H1 (cell line): ENCODE measurements around the gene UMODL1. TPM values are rescaled to one million over a fixed set of nuclear protein-coding genes. Genes with fewer than 3 reads are reported as not detected.

Experiments used
- CTCF ChIA-PET: fragments of 300-600 bp; sonication (Branson Sonifier 250); formaldehyde crosslinking; loops from one replicate; lab custom pipeline; 2021; ENCODE audit not compliant: partially characterized antibody; lab: Charles Lee
- POLR2A ChIA-PET: fragments of 300-600 bp; sonication (Branson Sonifier 250); formaldehyde crosslinking; loops from one replicate; lab custom pipeline; 2021; ENCODE audit warnings: inconsistent platforms; ENCODE audit not compliant: partially characterized antibody; lab: Charles Lee
- DNase-seq, 2 experiments: peaks; one replicate each; pipeline versions ENCODE4 v3.0.0 to v3.0.0-alpha.2; 2010 to 2022; ENCODE audit warnings: low spot score in 2 of 2, low read depth in 1 of 2, mixed read lengths in 1 of 2
- FAIRE-seq: peaks from 2 replicates; lab custom pipeline; 2011; peaks lifted over from hg19 to GRCh38; lab: Jason Lieb, UNC
- H2AFZ ChIP-seq: 2 replicates; pipeline ENCODE4 v1.8.1; 2012; ENCODE audit warnings: low read length, inconsistent platforms
- H2AK5ac ChIP-seq: 2 replicates; pipeline ENCODE4 v1.6.1; 2013; ENCODE audit warnings: low read depth, low read length
- H2BK120ac ChIP-seq: replicated peaks from 2 replicates; pipeline ENCODE3; 2013; ENCODE audit warnings: low read depth, low read length, inconsistent platforms
- H2BK12ac ChIP-seq: 2 replicates; pipeline ENCODE4 v1.6.1; 2013; ENCODE audit warnings: low read depth, low read length
- H2BK15ac ChIP-seq: 2 replicates; pipeline ENCODE4 v1.6.1; 2013; ENCODE audit warnings: low read length
- H2BK20ac ChIP-seq: 2 replicates; pipeline ENCODE4 v1.6.1; 2013; ENCODE audit warnings: low read length
- H2BK5ac ChIP-seq: 2 replicates; pipeline ENCODE4 v1.6.1; 2013; ENCODE audit warnings: low read depth, low read length
- H3K14ac ChIP-seq: 2 replicates; pipeline ENCODE4 v1.6.1; 2013; ENCODE audit warnings: inconsistent platforms; ENCODE audit not compliant: insufficient read length
- H3K18ac ChIP-seq: 2 replicates; pipeline ENCODE4 v1.6.1; 2013; ENCODE audit warnings: low read length; ENCODE audit errors: extremely low read depth
- H3K23ac ChIP-seq: 2 replicates; pipeline ENCODE4 v1.6.1; 2013; ENCODE audit warnings: inconsistent platforms; ENCODE audit not compliant: insufficient read length
- H3K23me2 ChIP-seq: 2 replicates; pipeline ENCODE4 v1.6.1; 2013; ENCODE audit warnings: low read depth, low read length
- H3K27ac ChIP-seq: 2 replicates; pipeline ENCODE4 v1.6.1; 2011; ENCODE audit warnings: low read depth, low read length, inconsistent platforms
- H3K27me3 ChIP-seq, 4 experiments: replicated peaks in 1 of 4; 1 replicate in 1 of 4; 2 replicates in 3 of 4; pipeline versions ENCODE4 v1.6.1 to v1.8.1; 2011 to 2013; ENCODE audit warnings: low read length in 3 of 4, mild to moderate bottlenecking in 3 of 4, inconsistent platforms in 2 of 4, mixed read lengths in 2 of 4, moderate library complexity in 1 of 4; ENCODE audit not compliant: control insufficient read depth in 3 of 4, insufficient read depth in 3 of 4; ENCODE audit errors: extremely low read depth in 1 of 4
- H3K36me3 ChIP-seq, 4 experiments: 2 replicates each; pipeline versions ENCODE4 v1.6.1 to v1.8.1; 2011 to 2013; ENCODE audit warnings: mild to moderate bottlenecking in 4 of 4, low read length in 3 of 4, moderate library complexity in 2 of 4, control low read depth in 1 of 4, inconsistent platforms in 1 of 4; ENCODE audit not compliant: insufficient read depth in 4 of 4, control insufficient read depth in 2 of 4
- H3K4ac ChIP-seq: replicated peaks from 2 replicates; pipeline ENCODE3; 2013; ENCODE audit warnings: low read length, low read depth, mixed read lengths, inconsistent platforms; ENCODE audit not compliant: insufficient read length
- H3K4me1 ChIP-seq, 4 experiments: replicated peaks in 1 of 4; 1 replicate in 1 of 4; 2 replicates in 3 of 4; pipeline versions ENCODE4 v1.6.1 to v1.8.1; 2011 to 2013; ENCODE audit warnings: low read length in 3 of 4, inconsistent platforms in 2 of 4, mixed read lengths in 1 of 4; ENCODE audit not compliant: insufficient read depth in 4 of 4, control insufficient read depth in 3 of 4
- H3K4me2 ChIP-seq, 2 experiments: 2 replicates each; pipeline versions ENCODE4 v1.6.1 to v1.8.1; 2011 to 2013; ENCODE audit warnings: low read depth in 2 of 2, low read length in 2 of 2, control low read depth in 1 of 2, inconsistent platforms in 1 of 2, mild to moderate bottlenecking in 1 of 2; ENCODE audit not compliant: insufficient read depth in 1 of 2
- H3K4me3 ChIP-seq, 4 experiments: fragments of 200-600, 300-600 bp in 1 of 4; sonication (generic), shearing (Covaris generic), sonication (Bioruptor Twin) in 1 of 4; 2 replicates each; pipeline versions ENCODE4 v1.5.1 to v1.8.1; 2011 to 2016; ENCODE audit warnings: low read length in 4 of 4, low read depth in 3 of 4, control low read depth in 2 of 4, inconsistent platforms in 2 of 4, mild to moderate bottlenecking in 2 of 4, mixed read lengths in 1 of 4, moderate library complexity in 1 of 4; ENCODE audit not compliant: insufficient read depth in 2 of 4; ENCODE audit errors: extremely low read depth in 1 of 4
- H3K56ac ChIP-seq: replicated peaks from 2 replicates; pipeline ENCODE3; 2013; ENCODE audit warnings: low read depth, mild to moderate bottlenecking, mixed read lengths, low read length, inconsistent platforms; ENCODE audit not compliant: insufficient read length
- H3K79me1 ChIP-seq: 2 replicates; pipeline ENCODE4 v1.6.1; 2013; ENCODE audit warnings: low read depth, low read length, control low read depth
- H3K79me2 ChIP-seq, 2 experiments: 2 replicates each; pipeline versions ENCODE4 v1.6.1 to v1.8.1; 2012 to 2013; ENCODE audit warnings: low read length in 2 of 2, mild to moderate bottlenecking in 2 of 2, inconsistent platforms in 1 of 2; ENCODE audit not compliant: insufficient read depth in 2 of 2, control insufficient read depth in 1 of 2
- H3K9ac ChIP-seq, 4 experiments: replicated peaks in 1 of 4; 1 replicate in 1 of 4; 2 replicates in 3 of 4; pipeline versions ENCODE4 v1.6.1 to v1.8.1; 2011 to 2013; ENCODE audit warnings: low read depth in 3 of 4, low read length in 3 of 4, control low read depth in 2 of 4, mild to moderate bottlenecking in 2 of 4, moderate library complexity in 2 of 4, inconsistent platforms in 1 of 4; ENCODE audit errors: extremely low read depth in 1 of 4
- H3K9me3 ChIP-seq, 2 experiments: 2 replicates each; pipeline versions ENCODE4 v1.6.1 to v1.8.1; 2012 to 2013; ENCODE audit warnings: mild to moderate bottlenecking in 2 of 2, moderate library complexity in 2 of 2, control low read depth in 1 of 2, inconsistent platforms in 1 of 2, low read depth in 1 of 2, low read length in 1 of 2, mixed read lengths in 1 of 2; ENCODE audit not compliant: insufficient read depth in 2 of 2
- H4K20me1 ChIP-seq, 2 experiments: replicated peaks in 1 of 2; 2 replicates each; pipeline versions ENCODE3 to v1.8.1; 2011 to 2013; ENCODE audit warnings: inconsistent platforms in 2 of 2, low read length in 2 of 2, mild to moderate bottlenecking in 1 of 2; ENCODE audit not compliant: insufficient read depth in 2 of 2, control insufficient read depth in 1 of 2
- H4K5ac ChIP-seq: 2 replicates; pipeline ENCODE4 v1.6.1; 2013; ENCODE audit warnings: low read length, low read depth, mixed read lengths, inconsistent platforms; ENCODE audit not compliant: insufficient read length
- H4K8ac ChIP-seq: 2 replicates; pipeline ENCODE4 v1.8.0; 2013; ENCODE audit warnings: mild to moderate bottlenecking, moderate library complexity, low read length, inconsistent platforms; ENCODE audit not compliant: insufficient read depth; ENCODE audit errors: extremely low read depth
- H4K91ac ChIP-seq: replicated peaks from 2 replicates; pipeline ENCODE3; 2013; ENCODE audit warnings: low read length, mixed read lengths, inconsistent platforms; ENCODE audit not compliant: insufficient read length
- BACH1 ChIP-seq: IDR thresholded peaks from 2 replicates; pipeline ENCODE4 v1.6.1; 2012; ENCODE audit warnings: low read length, improper control_type of control experiment
- BRCA1 ChIP-seq: IDR thresholded peaks from 2 replicates; pipeline ENCODE4 v1.6.1; 2012; ENCODE audit warnings: low read depth, low read length, improper control_type of control experiment
- CBX5 ChIP-seq: fragments of 300-800, 300-1000 bp; sonication (generic); IDR thresholded peaks from 2 replicates; pipeline ENCODE4 v1.7.1; 2016; ENCODE audit warnings: antibody characterized with exemption, low read length, low read depth
- EZH2 ChIP-seq: fragments of 200-600 bp; sonication (generic); IDR thresholded peaks from 2 replicates; pipeline ENCODE4 v1.7.1; 2012; ENCODE audit warnings: low read depth, mild to moderate bottlenecking, moderate library complexity, low read length, inconsistent platforms; ENCODE audit not compliant: severe bottlenecking
- MAFK ChIP-seq: IDR thresholded peaks from 2 replicates; pipeline ENCODE4 v1.6.1; 2012; ENCODE audit warnings: low read depth, mild to moderate bottlenecking, improper control_type of control experiment, low read length
- RBBP5 ChIP-seq: IDR thresholded peaks from 2 replicates; pipeline ENCODE4 v1.7.1; 2012; ENCODE audit warnings: low read depth, mild to moderate bottlenecking, inconsistent platforms, low read length, moderate library complexity, borderline replicate concordance
- SIRT6 ChIP-seq: IDR thresholded peaks from one replicate; pipeline ENCODE4 v1.7.1; 2012; ENCODE audit warnings: low read length, inconsistent platforms
- SP4 ChIP-seq: IDR thresholded peaks from 2 replicates; pipeline ENCODE4 v1.6.1; 2012; ENCODE audit warnings: low read length, inconsistent platforms
- WGBS, 2 experiments: shearing (Covaris generic) in 1 of 2; methylation state at CpG; one replicate each; pipeline versions ENCODE4 v1.1.6 to v1.1.7; 2013 to 2015; ENCODE audit warnings: low lambda C conversion rate in 2 of 2, mixed read lengths in 2 of 2, inconsistent platforms in 1 of 2, low coverage in 1 of 2, missing lambda C conversion rate in 1 of 2; ENCODE audit not compliant: insufficient replicate concordance in 2 of 2, insufficient coverage in 1 of 2, insufficient read length in 1 of 2; ENCODE audit errors: extremely low coverage in 1 of 2, missing lambda C conversion rate in 1 of 2; 5-methylcytosine and 5-hydroxymethylcytosine counted together
- polyA plus RNA-seq, 7 experiments: library from polyadenylated mRNA; depleted of rRNA in 3 of 7; stranded (reverse) in 5 of 7; unstranded in 2 of 7; fragments of >200 nt in 5 of 7; fragments of 200-250 nt in 2 of 7; gene quantifications; 1 replicate in 5 of 7; 2 replicates in 1 of 7; 4 replicates in 1 of 7; pipeline versions ENCODE4 v1.2.1 to v1.2.3, GENCODE V29; 2011 to 2013; ENCODE audit warnings: missing spikeins in 2 of 7, mixed read lengths in 2 of 7
- total RNA-seq: library from RNA; stranded (reverse); fragmentation: NEBNext Ultra II Directional; extraction: Animal tissue kit (Norgen Biotek cat#: 25700); gene quantifications from 2 replicates; pipeline ENCODE4 v1.2.1, GENCODE V29; 2021
- TF ChIP-seq, protein P1 (sequence below): IDR thresholded peaks from 2 replicates; pipeline ENCODE4 v1.6.1; 2012; ENCODE audit warnings: inconsistent platforms

The UMODL1 gene
- total and polyA plus RNA-seq, 2 of the 8 experiments (the other 6 are each of a cell fraction or from before 2014, with no cell fraction given) = not detected

DNA sequence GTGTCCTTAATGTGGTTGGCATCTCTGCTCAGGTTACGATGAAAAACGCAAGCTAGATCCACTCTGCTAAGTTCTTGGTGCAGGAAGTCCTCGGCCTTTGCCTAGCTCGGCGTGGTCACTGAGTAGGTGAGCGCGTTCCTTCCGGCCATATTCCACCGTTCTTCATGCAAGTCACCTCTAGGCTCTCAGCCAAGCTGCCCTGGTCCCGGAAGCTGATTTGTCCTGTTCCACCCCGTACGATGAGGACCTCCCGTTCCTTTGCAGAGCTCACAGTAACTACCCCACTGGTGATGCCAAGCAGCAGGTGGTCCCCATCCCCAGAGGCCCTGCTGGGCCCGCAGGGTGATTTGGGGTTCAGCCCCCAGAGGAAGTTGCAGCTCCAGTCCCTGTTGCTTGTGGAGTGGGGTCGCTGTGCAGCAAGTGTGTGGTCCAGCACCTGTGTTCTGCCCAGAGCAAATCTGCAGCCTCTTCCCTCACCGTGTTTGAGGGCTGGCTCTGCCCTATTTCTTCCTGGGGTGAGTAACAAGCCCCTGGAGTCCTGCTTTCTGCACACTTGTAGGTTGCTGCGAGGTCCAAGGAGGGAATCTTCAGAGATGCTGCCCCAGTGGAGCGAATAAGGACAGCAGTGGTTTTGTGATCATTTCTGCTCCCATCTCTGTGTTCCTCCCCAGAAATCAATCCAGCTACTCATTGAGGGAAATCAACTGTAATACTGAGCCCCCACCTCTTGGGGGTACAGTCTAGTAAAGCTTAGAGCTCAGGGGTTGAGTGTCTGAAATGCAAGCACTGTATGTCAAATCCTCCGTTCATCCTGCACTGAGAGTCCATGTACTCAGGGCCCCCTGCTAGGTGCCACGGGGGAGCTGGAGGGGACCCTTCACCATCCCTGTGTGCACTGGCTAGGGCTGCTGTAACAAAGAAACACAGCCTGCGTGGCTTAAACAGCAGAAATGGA is 2.3 kb downstream of the UMODL1 start:
- no peak overlapping the region for H2AK5ac ChIP-seq
- H3K36me3 ChIP-seq = no peaks in the 10 kb centered on the region
- ChIA-PET POLR2A (interaction anchor here (0.9 kb wide), 1 partner anchor 310 kb away, joined by 3 read pairs; no protein-coding TSS in a partner anchor), CTCF (interaction anchor here (1.0 to 5.8 kb wide), 8 partner anchors 9 to 44 kb away, joined by 3 to 20 read pairs (median 4); no protein-coding TSS in a partner anchor)
- no peaks in the 10 kb centered on the region for H3K79me1 ChIP-seq
- H4K5ac ChIP-seq = no peak overlapping the region
- H3K18ac ChIP-seq = no peak overlapping the region
- H3K4me1 ChIP-seq = no peaks in the 10 kb centered on the region
- FAIRE-seq = no peak
- no peaks in the 10 kb centered on the region for H3K9me3 ChIP-seq
- no peaks in the 10 kb centered on the region for H3K79me2 ChIP-seq
- H2BK120ac ChIP-seq = no peak overlapping the region
- WGBS, 2 experiments = 87% methylated on average over 21 of the region's 21 CpGs; no CpG with 5 or more reads in 1 of the 2 experiments
- peaks cover 6% of the 10 kb centered on the region for H3K23me2 ChIP-seq
- no peak overlapping the region for H3K4ac ChIP-seq
- H3K27ac ChIP-seq = no peak overlapping the region
- H3K27me3 ChIP-seq = no peaks in the 10 kb centered on the region
- no peak overlapping the region for H3K4me2 ChIP-seq
- no peak overlapping the region for H3K14ac ChIP-seq
- no peak for DNase-seq
- H4K20me1 ChIP-seq = no peaks in the 10 kb centered on the region
- no peak overlapping the region for H3K9ac ChIP-seq
- H3K56ac ChIP-seq = no peak overlapping the region
- no peak overlapping the region for H2BK15ac ChIP-seq
- no peak overlapping the region for H2AFZ ChIP-seq
- no peak overlapping the region for H4K91ac ChIP-seq
- H2BK5ac ChIP-seq = no peak overlapping the region
- no peak overlapping the region; the same call in 1 of the 2 replicates for H4K8ac ChIP-seq
- H3K4me3 ChIP-seq = no peak overlapping the region
- no peak overlapping the region for H2BK20ac ChIP-seq
- no peak overlapping the region for H3K23ac ChIP-seq
- H2BK12ac ChIP-seq = no peak overlapping the region; the same call in 1 of the 2 replicates
- TF ChIP-seq, protein P1, sequence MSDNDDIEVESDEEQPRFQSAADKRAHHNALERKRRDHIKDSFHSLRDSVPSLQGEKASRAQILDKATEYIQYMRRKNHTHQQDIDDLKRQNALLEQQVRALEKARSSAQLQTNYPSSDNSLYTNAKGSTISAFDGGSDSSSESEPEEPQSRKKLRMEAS = no peak
- TF ChIP-seq CBX5 (no peak), BACH1 (no peak), MAFK (no peak), SP4 (no peak), EZH2 (no peak), SIRT6 (no peak), BRCA1 (no peak), RBBP5 (no peak)
